Retinal pigment epithelial cell (primary cell): ENCODE results near the gene SLC7A4.
"Not testable (repeated sequence)": the region's sequence is repeated elsewhere in the genome, so short reads cannot be mapped to it uniquely, and the experiment has no call there.

Experiments
- DNase-seq: peaks from one replicate; pipeline ENCODE4 v3.0.0-alpha.2; 2010; ENCODE audit warnings: low read depth
- H3K4me3 ChIP-seq: 2 replicates; pipeline ENCODE4 v1.5.1; 2011; ENCODE audit warnings: mild to moderate bottlenecking, low read length, control low read depth, moderate library complexity
- CTCF ChIP-seq: conservative IDR thresholded peaks from 2 replicates; pipeline ENCODE4 v1.5.1; 2011; ENCODE audit warnings: low read depth, low read length, control low read depth, inconsistent platforms

Gene SLC7A4

GRCh38 chr22:21055564-21055834, 23.1 kb upstream of the SLC7A4 start:
- no peak overlapping the region for H3K4me3 ChIP-seq
- no peak for DNase-seq
- TF ChIP-seq CTCF, result no peak

- no peak for DNase-seq
- no peak for TF ChIP-seq CTCF
Observed at GRCh38 chr22:21054714-21055563, 22.6 kb upstream of the SLC7A4 start.

GRCh38 chr22:21054046-21054713, 21.8 kb upstream of the SLC7A4 start:
- no peak for DNase-seq
- TF ChIP-seq CTCF, result no peak
- no peak overlapping the region for H3K4me3 ChIP-seq

More at GRCh38 chr22:21054714-21055563, 22.6 kb upstream of the SLC7A4 start:
- no peak overlapping the region for H3K4me3 ChIP-seq

- DNase-seq, result no peak
- TF ChIP-seq CTCF, result no peak
- H3K4me3 ChIP-seq, result no peak overlapping the region
Observed at GRCh38 chr22:21052715-21053459, 20.5 kb upstream of the SLC7A4 start.

- no peak for DNase-seq
- TF ChIP-seq CTCF, result no peak
- H3K4me3 ChIP-seq, result no peak overlapping the region
Observed at GRCh38 chr22:21051831-21052400, 19.6 kb upstream of the SLC7A4 start.

- no peak for DNase-seq
- no peak overlapping the region for H3K4me3 ChIP-seq
- TF ChIP-seq CTCF, result no peak
Observed at GRCh38 chr22:21051145-21051830, 18.9 kb upstream of the SLC7A4 start.

- not testable (repeated sequence) for H3K4me3 ChIP-seq, DNase-seq
Observed at GRCh38 chr22:21048965-21049364, 16.6 kb upstream of the SLC7A4 start.

- DNase-seq, H3K4me3 ChIP-seq: not testable (repeated sequence)
Observed at GRCh38 chr22:21048448-21048847, 16.1 kb upstream of the SLC7A4 start.
